GM12878 (cell line): ENCODE measurements around the gene C15orf40. TPM values are rescaled to one million over a fixed set of nuclear protein-coding genes. Genes with fewer than 3 reads are reported as not detected.

Experiments used
- CHD4 ChIP-seq: fragments of 200-600 bp; sonication (generic); IDR thresholded peaks from 2 replicates; pipeline ENCODE4 v1.6.1; 2016; ENCODE audit warnings: mild to moderate bottlenecking
- HCFC1 ChIP-seq: fragments of 150-350 bp; IDR thresholded peaks from 2 replicates; pipeline ENCODE4 v1.6.1; 2014; ENCODE audit warnings: low read length
- HDAC6 ChIP-seq: fragments of 200-600 bp; sonication (generic); IDR thresholded peaks from one replicate; pipeline ENCODE4 v1.8.0; 2017; ENCODE audit warnings: antibody characterized with exemption; ENCODE audit not compliant: unreplicated experiment
- HDGF ChIP-seq: fragments of 450-650 bp; IDR thresholded peaks from 2 replicates; pipeline ENCODE4 v1.6.1; 2016; ENCODE audit warnings: antibody characterized with exemption
- IKZF2 ChIP-seq, 2 experiments: fragments of 450-650 bp; IDR thresholded peaks; 2 replicates each; pipeline ENCODE4 v1.6.1; 2017; ENCODE audit warnings: mild to moderate bottlenecking in 2 of 2, moderate library complexity in 2 of 2
- KLF5 ChIP-seq: fragments of 450-650 bp; IDR thresholded peaks from 2 replicates; pipeline ENCODE4 v1.6.1; 2014; ENCODE audit warnings: mild to moderate bottlenecking; ENCODE audit not compliant: partially characterized antibody
- POU2F2 ChIP-seq: IDR thresholded peaks from 3 replicates; pipeline ENCODE4 v1.6.1; 2011; ENCODE audit warnings: low read depth, mild to moderate bottlenecking, low read length, borderline replicate concordance
- SIN3A ChIP-seq: IDR thresholded peaks from 2 replicates; pipeline ENCODE4 v1.6.1; 2012; ENCODE audit warnings: low read depth, low read length, improper control_type of control experiment
- SUZ12 ChIP-seq: fragments of 200-600 bp; sonication (generic); IDR thresholded peaks from one replicate; pipeline ENCODE4 v1.6.1; 2018; ENCODE audit warnings: antibody characterized with exemption, mild to moderate bottlenecking; ENCODE audit not compliant: unreplicated experiment
- TCF7 ChIP-seq: IDR thresholded peaks from 2 replicates; pipeline ENCODE4 v1.6.1; 2014; ENCODE audit warnings: antibody characterized with exemption, borderline replicate concordance
- polyA plus RNA-seq, 11 experiments: library from polyadenylated mRNA; depleted of rRNA in 4 of 11; unstranded in 6 of 11; stranded (reverse) in 5 of 11; fragments of >200 nt; fragmentation: Nextera tagmentation in 4 of 11; fragmentation: Illumina TruSeq in 1 of 11; extraction: Ambion mirVana in 4 of 11; extraction: Trizol in 1 of 11; gene quantifications; 1 replicate in 1 of 11; 2 replicates in 10 of 11; pipeline versions ENCODE4 v1.2.1 to v1.2.3, GENCODE V29; 2011 to 2016; ENCODE audit warnings: inconsistent platforms in 2 of 11, missing spikeins in 2 of 11, low read depth in 1 of 11
- total RNA-seq, 4 experiments: library from RNA; depleted of rRNA in 3 of 4; stranded (reverse); fragments of >200 nt in 3 of 4; fragmentation: Illumina TruSeq in 1 of 4; extraction: Trizol in 1 of 4; gene quantifications; 2 replicates each; pipeline versions ENCODE4 v1.2.1 to v1.2.3, GENCODE V29; 2013 to 2021
- TF ChIP-seq, protein P1 (sequence below): IDR thresholded peaks from 2 replicates; pipeline ENCODE4 v1.6.1; 2012; ENCODE audit warnings: improper control_type of control experiment, low read depth, low read length; ENCODE audit not compliant: insufficient replicate concordance

Gene C15orf40
- total and polyA plus RNA-seq, 10 of the 15 experiments (the other 5 are each of a cell fraction or from before 2014, with no cell fraction given): 21.3 to 70.0 (median 31.8) TPM

DNA sequence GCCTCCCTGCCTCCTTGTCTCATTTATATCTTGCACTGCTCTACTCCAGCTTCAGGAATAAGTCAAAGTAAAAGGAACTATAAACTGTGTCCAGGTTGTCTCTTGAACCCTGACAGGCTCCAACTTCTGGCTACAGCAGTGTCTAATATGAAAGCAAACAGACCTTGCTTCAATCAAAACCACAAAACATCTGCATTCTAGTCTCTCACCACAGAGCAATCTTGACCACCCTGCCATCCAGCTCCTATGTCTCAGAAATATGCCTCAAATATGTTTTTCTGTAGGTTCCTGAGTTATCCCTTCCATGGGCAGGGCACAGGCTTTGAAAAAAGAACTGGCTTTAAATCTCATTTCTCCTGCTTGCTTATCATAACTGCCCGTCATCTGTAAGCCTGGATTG is 38.4 kb downstream of the C15orf40 start (continued):
- TF ChIP-seq, protein P1, sequence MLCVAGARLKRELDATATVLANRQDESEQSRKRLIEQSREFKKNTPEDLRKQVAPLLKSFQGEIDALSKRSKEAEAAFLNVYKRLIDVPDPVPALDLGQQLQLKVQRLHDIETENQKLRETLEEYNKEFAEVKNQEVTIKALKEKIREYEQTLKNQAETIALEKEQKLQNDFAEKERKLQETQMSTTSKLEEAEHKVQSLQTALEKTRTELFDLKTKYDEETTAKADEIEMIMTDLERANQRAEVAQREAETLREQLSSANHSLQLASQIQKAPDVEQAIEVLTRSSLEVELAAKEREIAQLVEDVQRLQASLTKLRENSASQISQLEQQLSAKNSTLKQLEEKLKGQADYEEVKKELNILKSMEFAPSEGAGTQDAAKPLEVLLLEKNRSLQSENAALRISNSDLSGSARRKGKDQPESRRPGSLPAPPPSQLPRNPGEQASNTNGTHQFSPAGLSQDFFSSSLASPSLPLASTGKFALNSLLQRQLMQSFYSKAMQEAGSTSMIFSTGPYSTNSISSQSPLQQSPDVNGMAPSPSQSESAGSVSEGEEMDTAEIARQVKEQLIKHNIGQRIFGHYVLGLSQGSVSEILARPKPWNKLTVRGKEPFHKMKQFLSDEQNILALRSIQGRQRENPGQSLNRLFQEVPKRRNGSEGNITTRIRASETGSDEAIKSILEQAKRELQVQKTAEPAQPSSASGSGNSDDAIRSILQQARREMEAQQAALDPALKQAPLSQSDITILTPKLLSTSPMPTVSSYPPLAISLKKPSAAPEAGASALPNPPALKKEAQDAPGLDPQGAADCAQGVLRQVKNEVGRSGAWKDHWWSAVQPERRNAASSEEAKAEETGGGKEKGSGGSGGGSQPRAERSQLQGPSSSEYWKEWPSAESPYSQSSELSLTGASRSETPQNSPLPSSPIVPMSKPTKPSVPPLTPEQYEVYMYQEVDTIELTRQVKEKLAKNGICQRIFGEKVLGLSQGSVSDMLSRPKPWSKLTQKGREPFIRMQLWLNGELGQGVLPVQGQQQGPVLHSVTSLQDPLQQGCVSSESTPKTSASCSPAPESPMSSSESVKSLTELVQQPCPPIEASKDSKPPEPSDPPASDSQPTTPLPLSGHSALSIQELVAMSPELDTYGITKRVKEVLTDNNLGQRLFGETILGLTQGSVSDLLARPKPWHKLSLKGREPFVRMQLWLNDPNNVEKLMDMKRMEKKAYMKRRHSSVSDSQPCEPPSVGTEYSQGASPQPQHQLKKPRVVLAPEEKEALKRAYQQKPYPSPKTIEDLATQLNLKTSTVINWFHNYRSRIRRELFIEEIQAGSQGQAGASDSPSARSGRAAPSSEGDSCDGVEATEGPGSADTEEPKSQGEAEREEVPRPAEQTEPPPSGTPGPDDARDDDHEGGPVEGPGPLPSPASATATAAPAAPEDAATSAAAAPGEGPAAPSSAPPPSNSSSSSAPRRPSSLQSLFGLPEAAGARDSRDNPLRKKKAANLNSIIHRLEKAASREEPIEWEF: no peak
- TF ChIP-seq TCF7: no peak
- no peak for TF ChIP-seq POU2F2
- no peak for TF ChIP-seq KLF5
- TF ChIP-seq SUZ12: no peak
- TF ChIP-seq SIN3A: no peak
- TF ChIP-seq IKZF2 (IDR thresholded peaks at IDR 0.05): no peak
- TF ChIP-seq HDGF: no peak
- no peak for TF ChIP-seq HDAC6
- TF ChIP-seq CHD4: no peak
- no peak for TF ChIP-seq HCFC1
